AG04449 (cell line): ENCODE results near the gene KDM6A.
"Not testable (repeated sequence)": the region's sequence is repeated elsewhere in the genome, so short reads cannot be mapped to it uniquely, and the experiment has no call there.

Experiments used
- CTCF ChIA-PET: fragments of 350-600 bp; formaldehyde crosslinking; extraction: SDS; loops from one replicate; lab custom pipeline; 2021; ENCODE audit warnings: antibody characterized with exemption; lab: Yijun Ruan, JAX
- POLR2A ChIA-PET: fragments of 400-600, 350-600 bp; formaldehyde crosslinking; extraction: SDS; loops from one replicate; lab custom pipeline; 2020; ENCODE audit warnings: antibody characterized with exemption, inconsistent platforms; lab: Yijun Ruan, JAX
- DNase-seq: peaks from one replicate; pipeline ENCODE4 v3.0.0-alpha.2; 2010; ENCODE audit warnings: low read depth, low spot score
- H3K4me3 ChIP-seq: 2 replicates; pipeline ENCODE4 v1.5.1; 2011; ENCODE audit warnings: low read depth, mild to moderate bottlenecking, control low read depth, low read length
- TF ChIP-seq, protein P1 (sequence below): IDR thresholded peaks from one replicate; pipeline ENCODE4 v1.5.1; 2011; ENCODE audit warnings: mild to moderate bottlenecking, moderate library complexity, low read length, control low read depth, inconsistent platforms; ENCODE audit not compliant: insufficient read depth; ENCODE audit errors: missing control alignments

KDM6A gene

DNA sequence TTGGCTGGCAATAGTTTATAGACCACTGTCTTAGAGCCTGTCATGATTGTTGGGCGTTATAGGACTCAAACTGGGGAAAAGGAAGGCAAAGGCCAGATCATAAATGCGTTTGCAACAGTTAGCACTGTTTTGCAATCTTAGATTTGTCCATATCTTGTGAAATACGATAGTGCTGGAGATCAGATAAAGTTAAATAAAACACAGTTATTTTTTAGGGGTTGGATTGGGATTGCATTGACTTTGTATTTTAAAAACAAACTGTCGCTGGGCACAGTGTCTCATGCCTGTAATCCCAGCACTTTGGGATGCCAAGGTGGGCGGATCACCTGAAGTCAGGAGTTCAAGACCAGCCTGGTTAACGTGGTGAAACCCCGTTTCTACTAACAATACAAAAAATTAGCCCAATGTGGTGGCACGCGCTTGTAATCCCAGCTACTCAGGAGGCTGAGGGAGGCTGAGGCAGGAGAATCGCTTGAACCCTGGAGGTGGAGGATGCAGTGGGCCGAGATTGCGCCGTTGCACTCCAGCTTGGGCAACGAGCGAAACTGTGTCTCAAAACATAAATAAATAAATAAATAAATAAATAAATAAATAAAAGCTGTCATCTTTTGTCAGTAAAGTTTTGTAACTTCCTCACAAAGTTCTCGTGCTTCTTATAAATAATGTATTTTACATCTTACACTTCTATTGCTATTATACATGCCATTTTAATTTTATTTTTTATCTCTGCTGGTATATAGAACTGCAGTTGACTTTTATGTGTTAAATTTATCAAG is 117.2 kb downstream of the KDM6A start:
- no peak overlapping the region for H3K4me3 ChIP-seq
- TF ChIP-seq, protein P1, sequence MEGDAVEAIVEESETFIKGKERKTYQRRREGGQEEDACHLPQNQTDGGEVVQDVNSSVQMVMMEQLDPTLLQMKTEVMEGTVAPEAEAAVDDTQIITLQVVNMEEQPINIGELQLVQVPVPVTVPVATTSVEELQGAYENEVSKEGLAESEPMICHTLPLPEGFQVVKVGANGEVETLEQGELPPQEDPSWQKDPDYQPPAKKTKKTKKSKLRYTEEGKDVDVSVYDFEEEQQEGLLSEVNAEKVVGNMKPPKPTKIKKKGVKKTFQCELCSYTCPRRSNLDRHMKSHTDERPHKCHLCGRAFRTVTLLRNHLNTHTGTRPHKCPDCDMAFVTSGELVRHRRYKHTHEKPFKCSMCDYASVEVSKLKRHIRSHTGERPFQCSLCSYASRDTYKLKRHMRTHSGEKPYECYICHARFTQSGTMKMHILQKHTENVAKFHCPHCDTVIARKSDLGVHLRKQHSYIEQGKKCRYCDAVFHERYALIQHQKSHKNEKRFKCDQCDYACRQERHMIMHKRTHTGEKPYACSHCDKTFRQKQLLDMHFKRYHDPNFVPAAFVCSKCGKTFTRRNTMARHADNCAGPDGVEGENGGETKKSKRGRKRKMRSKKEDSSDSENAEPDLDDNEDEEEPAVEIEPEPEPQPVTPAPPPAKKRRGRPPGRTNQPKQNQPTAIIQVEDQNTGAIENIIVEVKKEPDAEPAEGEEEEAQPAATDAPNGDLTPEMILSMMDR: no peak
- POLR2A ChIA-PET: no interaction called here
- no peak for DNase-seq
- CTCF ChIA-PET: no interaction called here

DNA sequence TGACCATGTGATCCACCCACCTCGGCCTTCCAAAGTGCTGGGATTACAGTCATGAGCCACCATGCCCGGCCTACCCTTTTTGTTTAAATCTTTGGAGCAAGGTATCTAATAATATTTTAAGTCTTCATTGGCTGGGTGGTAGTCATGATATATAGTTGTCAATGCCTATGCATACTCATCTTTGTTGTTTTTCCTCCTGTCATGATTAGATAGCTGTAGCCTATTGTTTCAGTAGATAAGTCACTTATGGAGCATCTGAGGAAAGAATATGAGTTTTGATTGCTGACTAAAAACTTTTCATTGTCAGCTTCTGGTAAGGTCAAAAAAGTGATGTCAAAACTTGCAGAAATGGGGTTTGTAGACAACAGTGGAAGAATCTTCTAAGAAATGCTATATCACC is 119.8 kb downstream of the KDM6A start:
- POLR2A ChIA-PET: no interaction called here
- TF ChIP-seq, protein P1: no peak
- CTCF ChIA-PET: no interaction called here
- no peak for DNase-seq
- H3K4me3 ChIP-seq: no peak overlapping the region

DNA sequence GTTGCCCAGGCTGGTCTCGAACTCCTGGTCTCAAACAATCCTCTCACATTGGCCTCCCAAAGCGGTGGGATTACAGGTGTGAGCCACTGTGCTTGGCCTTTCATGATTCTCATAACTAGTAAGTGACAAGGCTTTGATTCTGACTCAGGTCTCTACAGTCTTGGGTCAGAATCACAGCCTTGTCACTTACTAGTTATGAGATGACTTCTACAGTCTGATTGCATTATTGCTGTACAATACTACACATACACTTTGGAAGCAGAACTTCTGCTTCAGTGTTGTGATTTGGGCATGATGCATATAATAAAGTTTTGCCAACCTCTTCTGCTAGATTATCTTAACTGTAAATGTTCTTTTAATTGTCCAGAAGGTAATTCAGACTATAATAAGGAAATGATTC is 123.3 kb downstream of the KDM6A start:
- ChIA-PET POLR2A (no interaction called here), CTCF (no interaction called here)
- TF ChIP-seq, protein P1: no peak
- DNase-seq: no peak
- H3K4me3 ChIP-seq: no peak overlapping the region

DNA sequence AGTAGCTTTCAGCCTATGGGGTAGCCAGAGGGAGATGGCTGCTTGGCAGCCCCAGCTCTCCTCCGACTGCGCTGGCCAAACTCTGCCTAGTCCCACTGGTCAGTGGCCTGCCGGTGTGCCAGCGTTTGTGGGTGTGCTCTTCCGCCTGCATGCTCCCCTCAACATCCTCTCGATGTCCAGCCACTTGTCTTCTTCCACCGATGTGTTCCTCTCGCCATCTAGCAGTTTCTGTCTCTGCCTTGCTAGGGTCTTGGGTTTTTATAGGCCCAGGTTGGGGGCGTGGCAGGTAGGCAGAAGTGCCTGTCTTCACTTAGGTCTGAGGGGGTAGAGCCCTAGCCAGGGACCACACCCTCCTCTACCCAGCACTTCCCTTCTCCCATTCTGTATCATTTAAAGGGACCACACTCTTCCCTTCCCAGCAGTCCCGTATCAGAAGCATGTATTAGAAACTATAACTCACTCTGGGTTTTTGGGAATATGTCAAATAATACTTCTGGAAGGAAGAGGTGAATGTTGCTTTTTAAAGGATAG is 124.4 kb downstream of the KDM6A start:
- H3K4me3 ChIP-seq: no peak overlapping the region
- CTCF ChIA-PET: no interaction called here
- TF ChIP-seq, protein P1: no peak
- no peak for DNase-seq
- POLR2A ChIA-PET: no interaction called here

DNA sequence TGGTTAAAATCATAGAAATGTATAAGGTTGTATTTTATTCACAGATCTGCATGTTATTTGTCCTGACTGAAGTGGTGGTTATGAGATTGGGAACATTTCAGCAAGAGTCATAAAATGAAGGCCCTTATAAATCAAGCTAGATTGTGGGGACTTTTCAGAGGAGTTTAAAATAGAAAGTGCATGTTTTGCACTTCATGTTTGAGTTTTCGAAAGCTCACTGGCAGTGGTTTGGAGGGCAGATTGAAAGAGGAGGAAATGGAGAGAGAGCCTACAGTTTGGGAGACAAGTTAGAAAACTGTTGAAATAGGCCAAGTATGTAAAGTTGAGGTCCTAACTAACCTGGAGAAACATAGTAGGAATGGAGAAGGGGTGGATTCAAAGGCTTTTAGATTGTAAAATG is 124.9 kb downstream of the KDM6A start:
- ChIA-PET CTCF (no interaction called here), POLR2A (no interaction called here)
- no peak overlapping the region for H3K4me3 ChIP-seq
- DNase-seq: no peak
- TF ChIP-seq, protein P1: no peak

DNA sequence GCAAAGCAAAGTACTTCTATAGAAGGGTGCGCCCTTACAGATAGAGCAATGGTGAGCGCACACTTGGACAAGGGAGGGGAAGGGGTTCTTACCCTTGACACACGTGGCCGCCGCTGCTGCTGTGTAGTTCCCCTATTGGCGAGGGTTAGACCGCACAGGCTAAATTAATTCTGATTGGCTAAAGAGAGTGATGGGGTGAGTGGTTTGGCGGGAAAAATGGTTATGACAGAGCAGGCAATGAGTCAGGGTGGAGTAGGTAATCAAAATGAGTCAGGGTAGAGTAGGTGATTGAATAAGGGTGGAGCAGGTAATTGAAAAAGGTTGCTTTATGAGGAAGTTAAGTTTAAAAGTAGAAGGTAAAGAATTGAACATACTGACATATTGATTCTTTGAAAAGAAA is 126.2 kb downstream of the KDM6A start:
- CTCF ChIA-PET, DNase-seq, H3K4me3 ChIP-seq, POLR2A ChIA-PET: not testable (repeated sequence)

DNA sequence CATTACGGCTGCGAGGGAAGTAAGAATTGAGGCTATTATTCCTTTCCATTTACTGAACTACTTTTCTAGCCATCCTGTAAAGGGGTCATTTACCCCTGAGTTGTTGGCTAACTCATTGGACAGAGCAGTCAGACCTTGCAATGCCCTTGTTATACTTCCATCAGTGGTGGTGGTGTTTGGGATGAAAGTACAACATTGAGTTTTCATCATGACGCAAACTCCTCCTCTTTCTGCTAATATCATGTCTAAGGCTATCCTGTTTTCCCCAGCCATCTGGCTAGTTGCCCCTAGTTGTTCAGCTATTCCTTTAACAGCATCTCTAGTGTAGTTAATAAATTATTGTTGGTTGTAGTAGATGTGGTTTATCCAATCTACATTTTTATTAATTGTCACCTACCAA is 126.9 kb downstream of the KDM6A start:
- POLR2A ChIA-PET, CTCF ChIA-PET, DNase-seq, H3K4me3 ChIP-seq: not testable (repeated sequence)
